WTC11 (cell line): ENCODE data around the gene DOHH.

Experiments
- ATF1 ChIP-seq: sonication (generic); formaldehyde crosslinking; IDR thresholded peaks from 2 replicates; pipeline ENCODE4 v1.8.1; 2023; ENCODE audit warnings: mild to moderate bottlenecking, moderate library complexity, missing genetic modification reagents
- SP1 ChIP-seq: sonication (generic); formaldehyde crosslinking; conservative IDR thresholded peaks from 2 replicates; pipeline ENCODE4 v1.8.1; 2022; ENCODE audit warnings: missing genetic modification reagents

DNA sequence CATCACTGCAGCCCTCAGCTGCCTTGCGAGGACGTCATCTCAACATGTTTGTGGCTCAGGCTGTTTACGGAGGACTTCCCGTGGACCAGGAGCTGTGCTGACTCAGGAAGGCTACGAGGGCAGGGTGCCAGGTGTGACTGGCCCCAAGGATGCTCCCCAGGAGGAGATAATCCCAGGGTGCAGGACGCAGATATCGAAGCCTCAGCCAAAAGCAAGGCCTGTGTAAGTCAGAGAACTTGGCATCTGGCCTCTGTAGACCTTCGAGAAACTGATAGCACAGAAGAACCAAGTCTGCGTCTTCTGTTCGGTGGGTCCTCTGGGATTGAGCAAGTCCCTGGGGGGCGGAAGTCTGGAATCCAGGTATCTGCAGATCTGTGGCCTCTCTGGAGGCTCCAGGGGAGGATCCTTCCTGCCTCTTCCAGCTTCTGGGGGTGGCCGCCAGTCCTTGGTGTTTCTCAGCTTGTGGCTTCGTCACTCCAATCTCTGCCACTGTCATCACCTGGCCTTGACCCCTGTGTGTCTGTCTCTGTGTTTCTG is 2.6 kb upstream of the DOHH start:
- TF ChIP-seq ATF1 (CRISPR knock-in tag) (no peak), SP1 (CRISPR knock-in tag) (no peak)
